ENCODE data around the gene PHAX. TPM values are rescaled to one million over a fixed set of nuclear protein-coding genes. Genes with fewer than 3 reads are reported as not detected.
"Not testable (repeated sequence)": the region's sequence is repeated elsewhere in the genome, so short reads cannot be mapped to it uniquely, and the experiment has no call there.

Gene PHAX
- polyA plus RNA-seq, 1 donor: 30.9 TPM

DNA sequence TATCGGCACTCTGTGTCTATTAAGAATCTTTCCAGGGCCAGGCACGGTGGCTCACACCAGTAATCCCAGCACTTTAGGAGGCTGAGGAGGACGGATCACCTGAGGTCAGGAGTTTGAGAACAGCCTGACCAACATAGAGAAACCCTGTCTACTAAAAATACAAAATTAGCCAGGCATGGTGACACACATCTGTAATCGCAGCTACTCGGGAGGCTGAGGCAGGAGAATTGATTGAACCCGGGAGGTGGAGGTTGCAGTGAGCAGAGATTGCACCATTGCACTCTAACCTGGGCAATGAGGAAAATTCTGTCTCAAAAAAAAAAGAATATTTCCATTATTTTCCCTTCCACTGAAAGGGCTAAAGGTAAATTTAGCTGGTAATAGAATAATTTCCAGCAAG is 49.0 kb downstream of the PHAX start:
- H3K4me3 ChIP-seq (ENCODE audit: low read length); H3K27me3 ChIP-seq (ENCODE audit: control insufficient read depth, insufficient read depth, low read length); H3K4me1 ChIP-seq (ENCODE audit: control insufficient read depth, insufficient read depth, low read length); H3K9me3 ChIP-seq (ENCODE audit: control insufficient read depth, low read depth, low read length); H3K36me3 ChIP-seq (ENCODE audit: control insufficient read depth, insufficient read depth, low read length); DNase-seq; H3K27ac ChIP-seq (ENCODE audit: low read length): not testable (repeated sequence)
- 20% methylated on average over 1 of the region's 6 CpGs for WGBS (ENCODE audit: insufficient coverage, low lambda C conversion rate)

DNA sequence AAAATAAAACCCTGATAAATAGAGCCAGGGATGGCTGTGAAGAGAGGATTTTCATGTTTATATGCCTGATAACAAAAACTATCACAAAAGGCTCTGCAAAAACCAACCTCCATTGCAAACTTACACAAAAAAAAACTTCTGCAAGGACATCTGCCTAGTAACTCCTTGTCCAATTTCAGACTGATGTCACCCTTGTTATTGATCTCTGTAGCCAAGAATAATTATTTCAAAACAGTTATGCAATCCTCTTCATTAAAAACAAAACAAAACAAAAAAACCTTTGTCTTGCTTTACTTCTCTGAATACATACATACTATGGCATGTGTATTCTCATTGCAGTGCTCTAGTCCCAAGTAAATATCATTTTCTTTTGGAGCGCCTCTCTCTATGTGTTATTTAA is 49.7 kb downstream of the PHAX start:
- no peak for DNase-seq
- Histone ChIP-seq H3K4me1 (ENCODE audit: control insufficient read depth, insufficient read depth, low read length) (peaks cover 5% of the 10 kb centered on the region), H3K27ac (ENCODE audit: low read length) (no peak overlapping the region), H3K27me3 (ENCODE audit: control insufficient read depth, insufficient read depth, low read length) (no peaks in the 10 kb centered on the region), H3K36me3 (ENCODE audit: control insufficient read depth, insufficient read depth, low read length) (no peaks in the 10 kb centered on the region), H3K9me3 (ENCODE audit: control insufficient read depth, low read depth, low read length) (peaks cover 3% of the 10 kb centered on the region), H3K4me3 (ENCODE audit: low read length) (no peak overlapping the region)
- no CpG with 5 or more reads among the region's 1 CpG for WGBS (ENCODE audit: insufficient coverage, low lambda C conversion rate)

- Histone ChIP-seq H3K9me3 (ENCODE audit: control insufficient read depth, low read depth, low read length) (no peaks in the 10 kb centered on the region), H3K36me3 (ENCODE audit: control insufficient read depth, insufficient read depth, low read length) (no peaks in the 10 kb centered on the region), H3K4me1 (ENCODE audit: control insufficient read depth, insufficient read depth, low read length) (peaks cover 5% of the 10 kb centered on the region), H3K27ac (ENCODE audit: low read length) (no peak overlapping the region), H3K4me3 (ENCODE audit: low read length) (no peak overlapping the region), H3K27me3 (ENCODE audit: control insufficient read depth, insufficient read depth, low read length) (no peaks in the 10 kb centered on the region)
- WGBS (ENCODE audit: insufficient coverage, low lambda C conversion rate): 75% methylated on average over 1 of the region's 1 CpG
- no peak for DNase-seq
Measured at GRCh38 chr5:126651013-126651577, 50.3 kb downstream of the PHAX start.

DNA sequence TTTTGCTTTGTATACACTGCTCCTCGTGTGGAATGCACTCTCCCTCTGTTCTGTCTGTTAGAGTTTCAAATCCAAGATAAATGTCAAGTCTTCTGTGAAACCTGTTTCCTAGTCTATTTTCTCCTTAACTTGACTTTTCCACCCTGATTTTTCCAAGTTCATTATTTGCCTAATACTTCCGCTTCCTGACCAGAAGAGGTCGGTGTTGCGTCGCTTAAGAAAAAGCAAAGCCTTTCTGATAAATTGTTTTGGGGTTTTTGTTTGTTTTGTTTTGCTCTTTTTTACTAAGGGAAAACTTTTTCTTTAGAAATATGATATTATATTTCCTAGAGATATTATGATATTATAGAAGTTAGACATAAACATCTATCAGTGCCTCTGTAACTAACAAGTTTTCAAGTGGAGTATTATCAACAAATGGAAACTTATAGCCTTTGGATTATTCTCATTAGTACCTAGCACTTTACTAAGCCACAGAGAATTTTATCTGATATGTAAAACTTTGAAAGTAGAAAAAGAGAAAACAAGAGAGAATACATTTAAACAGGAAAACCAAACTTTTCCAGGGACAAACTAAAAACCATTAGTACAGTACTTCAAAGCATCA is 55.8 kb downstream of the PHAX start:
- Histone ChIP-seq H3K36me3 (ENCODE audit: control insufficient read depth, insufficient read depth, low read length) (no peaks in the 10 kb centered on the region), H3K9me3 (ENCODE audit: control insufficient read depth, low read depth, low read length) (no peaks in the 10 kb centered on the region), H3K4me1 (ENCODE audit: control insufficient read depth, insufficient read depth, low read length) (no peaks in the 10 kb centered on the region), H3K27ac (ENCODE audit: low read length) (no peak overlapping the region), H3K4me3 (ENCODE audit: low read length) (no peak overlapping the region), H3K27me3 (ENCODE audit: control insufficient read depth, insufficient read depth, low read length) (no peaks in the 10 kb centered on the region)
- DNase-seq: peak; percentile 18 to 35
- WGBS (ENCODE audit: insufficient coverage, low lambda C conversion rate): 0% methylated on average over 1 of the region's 5 CpGs

DNA sequence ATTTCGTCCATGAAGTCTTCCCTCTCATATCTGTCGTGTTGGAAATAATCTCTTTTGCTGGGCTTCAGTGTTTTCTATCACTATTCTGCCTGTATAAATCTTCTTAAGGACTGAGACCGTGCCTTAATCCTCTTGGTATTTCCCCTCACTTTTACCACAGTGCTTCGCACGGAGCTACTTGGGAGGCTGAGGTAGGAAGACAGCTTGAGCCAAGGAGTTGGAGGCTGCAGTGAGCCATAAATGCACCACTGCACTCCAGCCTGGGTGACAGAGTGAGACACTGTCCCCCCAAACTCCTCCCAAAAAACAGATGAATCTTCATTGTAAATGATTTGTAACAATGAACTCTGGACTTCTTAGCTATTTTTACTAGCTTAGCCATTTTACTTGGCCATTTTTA is 57.8 kb downstream of the PHAX start:
- Histone ChIP-seq H3K4me3 (ENCODE audit: low read length) (no peak overlapping the region), H3K27ac (ENCODE audit: low read length) (no peak overlapping the region), H3K36me3 (ENCODE audit: control insufficient read depth, insufficient read depth, low read length) (no peaks in the 10 kb centered on the region), H3K4me1 (ENCODE audit: control insufficient read depth, insufficient read depth, low read length) (no peaks in the 10 kb centered on the region), H3K27me3 (ENCODE audit: control insufficient read depth, insufficient read depth, low read length) (no peaks in the 10 kb centered on the region), H3K9me3 (ENCODE audit: control insufficient read depth, low read depth, low read length) (no peaks in the 10 kb centered on the region)
- no CpG with 5 or more reads among the region's 5 CpGs for WGBS (ENCODE audit: insufficient coverage, low lambda C conversion rate)
- peak in 1 of 2 donors; percentile 8 for DNase-seq

GRCh38 chr5:126659805-126660482 is 59.2 kb downstream of the PHAX start:
- 80% methylated on average over 1 of the region's 2 CpGs for WGBS (ENCODE audit: insufficient coverage, low lambda C conversion rate)
- H3K27ac ChIP-seq (ENCODE audit: low read length): no peak overlapping the region
- peaks cover 6% of the 10 kb centered on the region for H3K4me1 ChIP-seq (ENCODE audit: control insufficient read depth, insufficient read depth, low read length)
- H3K27me3 ChIP-seq (ENCODE audit: control insufficient read depth, insufficient read depth, low read length): no peaks in the 10 kb centered on the region
- H3K9me3 ChIP-seq (ENCODE audit: control insufficient read depth, low read depth, low read length): no peaks in the 10 kb centered on the region
- H3K36me3 ChIP-seq (ENCODE audit: control insufficient read depth, insufficient read depth, low read length): no peaks in the 10 kb centered on the region
- DNase-seq: no peak
- H3K4me3 ChIP-seq (ENCODE audit: low read length): no peak overlapping the region

GRCh38 chr5:126664586-126664985 is 63.8 kb downstream of the PHAX start:
- Histone ChIP-seq H3K9me3 (ENCODE audit: control insufficient read depth, low read depth, low read length) (peaks cover 3% of the 10 kb centered on the region), H3K4me3 (ENCODE audit: low read length) (no peak overlapping the region), H3K27me3 (ENCODE audit: control insufficient read depth, insufficient read depth, low read length) (no peaks in the 10 kb centered on the region), H3K27ac (ENCODE audit: low read length) (peak overlapping the region; percentile 73), H3K4me1 (ENCODE audit: control insufficient read depth, insufficient read depth, low read length) (peaks cover 9% of the 10 kb centered on the region), H3K36me3 (ENCODE audit: control insufficient read depth, insufficient read depth, low read length) (no peaks in the 10 kb centered on the region)
- peak; percentile 34 to 84 for DNase-seq
- no CpG with 5 or more reads among the region's 2 CpGs for WGBS (ENCODE audit: insufficient coverage, low lambda C conversion rate)

DNA sequence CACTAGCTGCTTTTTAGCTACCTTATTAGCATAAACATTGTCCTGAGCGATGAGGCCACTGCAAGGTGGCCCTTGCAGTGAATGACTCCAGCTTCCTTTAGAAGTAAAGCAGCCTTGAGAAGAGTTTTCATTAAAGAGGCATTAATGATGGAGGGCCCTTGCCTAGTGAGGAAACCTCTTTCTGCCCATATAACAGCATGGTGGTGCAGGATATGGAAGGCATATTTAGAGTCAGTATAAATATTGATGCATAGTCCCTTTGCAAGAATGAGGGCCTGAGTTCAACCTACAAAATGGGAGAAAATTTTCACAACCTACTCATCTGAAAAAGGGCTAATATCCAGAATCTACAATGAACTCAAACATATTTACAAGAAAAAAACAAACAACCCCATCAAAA is 69.4 kb downstream of the PHAX start:
- not testable (repeated sequence) for H3K27me3 ChIP-seq (ENCODE audit: control insufficient read depth, insufficient read depth, low read length); DNase-seq; H3K27ac ChIP-seq (ENCODE audit: low read length); H3K4me3 ChIP-seq (ENCODE audit: low read length); H3K9me3 ChIP-seq (ENCODE audit: control insufficient read depth, low read depth, low read length); H3K36me3 ChIP-seq (ENCODE audit: control insufficient read depth, insufficient read depth, low read length); H3K4me1 ChIP-seq (ENCODE audit: control insufficient read depth, insufficient read depth, low read length)
- no CpG with 5 or more reads among the region's 1 CpG for WGBS (ENCODE audit: insufficient coverage, low lambda C conversion rate)

GRCh38 chr5:126671681-126672080 is 70.9 kb downstream of the PHAX start:
- not testable (repeated sequence) for H3K4me3 ChIP-seq (ENCODE audit: low read length); H3K27me3 ChIP-seq (ENCODE audit: control insufficient read depth, insufficient read depth, low read length); H3K27ac ChIP-seq (ENCODE audit: low read length); H3K36me3 ChIP-seq (ENCODE audit: control insufficient read depth, insufficient read depth, low read length); H3K9me3 ChIP-seq (ENCODE audit: control insufficient read depth, low read depth, low read length); H3K4me1 ChIP-seq (ENCODE audit: control insufficient read depth, insufficient read depth, low read length); DNase-seq
- 100% methylated on average over 2 of the region's 3 CpGs for WGBS (ENCODE audit: insufficient coverage, low lambda C conversion rate)

- no peaks in the 10 kb centered on the region for H3K36me3 ChIP-seq (ENCODE audit: control insufficient read depth, insufficient read depth, low read length)
- no CpG with 5 or more reads among the region's 11 CpGs for WGBS (ENCODE audit: insufficient coverage, low lambda C conversion rate)
- no peak for DNase-seq
- no peaks in the 10 kb centered on the region for H3K9me3 ChIP-seq (ENCODE audit: control insufficient read depth, low read depth, low read length)
- H3K27ac ChIP-seq (ENCODE audit: low read length): no peak overlapping the region
- no peaks in the 10 kb centered on the region for H3K27me3 ChIP-seq (ENCODE audit: control insufficient read depth, insufficient read depth, low read length)
- peaks cover 6% of the 10 kb centered on the region for H3K4me1 ChIP-seq (ENCODE audit: control insufficient read depth, insufficient read depth, low read length)
- no peak overlapping the region for H3K4me3 ChIP-seq (ENCODE audit: low read length)
Measured at GRCh38 chr5:126673477-126673876, 72.7 kb downstream of the PHAX start.

DNA sequence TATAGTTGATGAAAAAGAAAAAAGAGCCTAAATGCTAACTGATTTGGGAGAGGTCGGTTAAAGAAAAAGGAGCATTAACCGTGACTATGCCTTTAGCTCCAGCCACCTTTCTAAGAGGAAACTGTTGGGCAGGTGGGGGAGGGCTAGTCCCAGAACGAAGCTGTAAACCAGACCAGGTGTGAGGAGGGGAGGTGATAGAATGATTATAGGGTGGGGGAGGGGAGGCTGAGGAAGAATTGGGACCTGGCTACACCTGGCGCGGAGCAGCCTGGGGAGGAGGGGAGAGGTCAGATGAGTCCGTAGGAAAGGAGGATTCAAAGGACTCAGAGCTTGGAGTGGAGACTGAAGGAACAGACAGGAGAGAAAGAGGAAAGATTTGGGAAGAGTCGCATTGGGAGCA is 73.4 kb downstream of the PHAX start:
- H3K4me3 ChIP-seq (ENCODE audit: low read length): no peak overlapping the region

More for the DNA sequence above, 73.4 kb downstream of the PHAX start:
- no peak overlapping the region for H3K27ac ChIP-seq (ENCODE audit: low read length)
- DNase-seq: no peak
- peaks cover 6% of the 10 kb centered on the region for H3K4me1 ChIP-seq (ENCODE audit: control insufficient read depth, insufficient read depth, low read length)
- no peaks in the 10 kb centered on the region for H3K9me3 ChIP-seq (ENCODE audit: control insufficient read depth, low read depth, low read length)
- 58% methylated on average over 3 of the region's 7 CpGs for WGBS (ENCODE audit: insufficient coverage, low lambda C conversion rate)
- no peaks in the 10 kb centered on the region for H3K27me3 ChIP-seq (ENCODE audit: control insufficient read depth, insufficient read depth, low read length)
- H3K36me3 ChIP-seq (ENCODE audit: control insufficient read depth, insufficient read depth, low read length): no peaks in the 10 kb centered on the region

Data from large intestine (tissue), 3 donors.